ENCODE measurements around the gene PDE9A.

DNA sequence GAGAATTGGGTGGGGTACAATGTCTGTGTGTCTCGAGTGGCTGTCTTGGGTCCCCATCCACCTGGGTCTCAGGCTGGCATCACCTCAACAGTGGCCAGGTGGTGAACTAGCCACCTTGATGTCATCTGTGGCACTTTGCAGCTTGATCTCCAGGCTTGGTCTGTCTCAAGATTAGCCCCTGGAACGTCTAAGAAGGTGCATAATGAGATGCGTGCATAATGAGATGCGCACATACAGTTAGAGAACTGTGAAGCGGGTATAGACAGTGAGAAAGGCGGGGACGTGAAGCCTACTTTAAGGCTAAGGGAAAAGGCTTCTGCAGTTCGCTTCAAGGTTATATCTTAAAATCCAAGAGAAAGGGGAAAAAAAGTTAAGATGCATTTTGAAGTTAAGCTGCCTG is 127.2 kb downstream of the PDE9A start:
- no peak for TF ChIP-seq EZH2 (optimal IDR thresholded peaks at IDR 0.05; ENCODE audit: low read depth, low read length)
- TF ChIP-seq, protein P1, sequence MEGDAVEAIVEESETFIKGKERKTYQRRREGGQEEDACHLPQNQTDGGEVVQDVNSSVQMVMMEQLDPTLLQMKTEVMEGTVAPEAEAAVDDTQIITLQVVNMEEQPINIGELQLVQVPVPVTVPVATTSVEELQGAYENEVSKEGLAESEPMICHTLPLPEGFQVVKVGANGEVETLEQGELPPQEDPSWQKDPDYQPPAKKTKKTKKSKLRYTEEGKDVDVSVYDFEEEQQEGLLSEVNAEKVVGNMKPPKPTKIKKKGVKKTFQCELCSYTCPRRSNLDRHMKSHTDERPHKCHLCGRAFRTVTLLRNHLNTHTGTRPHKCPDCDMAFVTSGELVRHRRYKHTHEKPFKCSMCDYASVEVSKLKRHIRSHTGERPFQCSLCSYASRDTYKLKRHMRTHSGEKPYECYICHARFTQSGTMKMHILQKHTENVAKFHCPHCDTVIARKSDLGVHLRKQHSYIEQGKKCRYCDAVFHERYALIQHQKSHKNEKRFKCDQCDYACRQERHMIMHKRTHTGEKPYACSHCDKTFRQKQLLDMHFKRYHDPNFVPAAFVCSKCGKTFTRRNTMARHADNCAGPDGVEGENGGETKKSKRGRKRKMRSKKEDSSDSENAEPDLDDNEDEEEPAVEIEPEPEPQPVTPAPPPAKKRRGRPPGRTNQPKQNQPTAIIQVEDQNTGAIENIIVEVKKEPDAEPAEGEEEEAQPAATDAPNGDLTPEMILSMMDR (IDR thresholded peaks at IDR 0.05; ENCODE audit: low read length): no peak
- no peak for TF ChIP-seq EZH2phosphoT487 (IDR thresholded peaks at IDR 0.05; ENCODE audit: low read length)
